Measurements from ENCODE around the gene SSBP4.

SSBP4 gene

GRCh38 chr19:18445262-18445948, 26.2 kb downstream of the SSBP4 start:
- no peak overlapping the region for H3K27ac ChIP-seq
- no peak for TF ChIP-seq CTCF (IDR thresholded peaks at IDR 0.05)
- TF ChIP-seq ZFX (IDR thresholded peaks at IDR 0.05; ENCODE audit: borderline replicate concordance) = no peak

GRCh38 chr19:18446145-18446810, 27.1 kb downstream of the SSBP4 start:
- TF ChIP-seq ZFX (IDR thresholded peaks at IDR 0.05; ENCODE audit: borderline replicate concordance) = no peak
- no peak for TF ChIP-seq CTCF (IDR thresholded peaks at IDR 0.05)
- H3K27ac ChIP-seq = no peak overlapping the region

- no peak overlapping the region for H3K27ac ChIP-seq
- TF ChIP-seq ZFX (IDR thresholded peaks at IDR 0.05; ENCODE audit: borderline replicate concordance) (no peak), CTCF (IDR thresholded peaks at IDR 0.05) (no peak)
Measured at GRCh38 chr19:18446811-18447359, 27.7 kb downstream of the SSBP4 start.

GRCh38 chr19:18449552-18449951, 30.4 kb downstream of the SSBP4 start:
- no peak overlapping the region for H3K27ac ChIP-seq
- TF ChIP-seq ZFX (IDR thresholded peaks at IDR 0.05; ENCODE audit: borderline replicate concordance) (no peak), CTCF (IDR thresholded peaks at IDR 0.05) (no peak)

- no peak overlapping the region for H3K27ac ChIP-seq
- TF ChIP-seq CTCF (IDR thresholded peaks at IDR 0.05) (no peak), ZFX (IDR thresholded peaks at IDR 0.05; ENCODE audit: borderline replicate concordance) (no peak)
Measured at GRCh38 chr19:18450021-18450930, 31.1 kb downstream of the SSBP4 start.

- peak; percentile 97 for TF ChIP-seq CTCF (IDR thresholded peaks at IDR 0.05)
- TF ChIP-seq ZFX (IDR thresholded peaks at IDR 0.05; ENCODE audit: borderline replicate concordance) = no peak
- H3K27ac ChIP-seq = no peak overlapping the region
Measured at GRCh38 chr19:18450931-18451836, 32.0 kb downstream of the SSBP4 start.
